ENCODE results near the gene SSBP2.

DNA sequence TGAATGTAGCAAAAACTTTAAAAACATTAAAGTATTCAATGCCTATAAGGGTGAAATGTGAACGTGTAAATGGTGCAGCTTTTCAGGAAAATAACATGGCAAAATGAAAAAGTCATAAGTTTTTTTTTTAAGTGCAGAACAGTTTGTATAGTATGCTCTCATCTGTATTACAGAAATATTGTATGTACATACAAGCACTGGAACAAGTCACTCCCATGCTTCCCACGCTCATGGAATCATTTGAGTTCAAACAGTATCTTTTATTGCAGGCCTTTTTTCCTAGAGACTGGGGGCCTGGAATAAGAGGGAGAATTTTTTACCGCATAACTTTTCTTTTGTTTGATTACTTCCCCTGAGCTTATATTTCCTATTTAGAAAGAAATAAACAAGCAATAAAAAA is 94.1 kb downstream of the SSBP2 start:
- TF ChIP-seq, protein P1, sequence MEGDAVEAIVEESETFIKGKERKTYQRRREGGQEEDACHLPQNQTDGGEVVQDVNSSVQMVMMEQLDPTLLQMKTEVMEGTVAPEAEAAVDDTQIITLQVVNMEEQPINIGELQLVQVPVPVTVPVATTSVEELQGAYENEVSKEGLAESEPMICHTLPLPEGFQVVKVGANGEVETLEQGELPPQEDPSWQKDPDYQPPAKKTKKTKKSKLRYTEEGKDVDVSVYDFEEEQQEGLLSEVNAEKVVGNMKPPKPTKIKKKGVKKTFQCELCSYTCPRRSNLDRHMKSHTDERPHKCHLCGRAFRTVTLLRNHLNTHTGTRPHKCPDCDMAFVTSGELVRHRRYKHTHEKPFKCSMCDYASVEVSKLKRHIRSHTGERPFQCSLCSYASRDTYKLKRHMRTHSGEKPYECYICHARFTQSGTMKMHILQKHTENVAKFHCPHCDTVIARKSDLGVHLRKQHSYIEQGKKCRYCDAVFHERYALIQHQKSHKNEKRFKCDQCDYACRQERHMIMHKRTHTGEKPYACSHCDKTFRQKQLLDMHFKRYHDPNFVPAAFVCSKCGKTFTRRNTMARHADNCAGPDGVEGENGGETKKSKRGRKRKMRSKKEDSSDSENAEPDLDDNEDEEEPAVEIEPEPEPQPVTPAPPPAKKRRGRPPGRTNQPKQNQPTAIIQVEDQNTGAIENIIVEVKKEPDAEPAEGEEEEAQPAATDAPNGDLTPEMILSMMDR (IDR thresholded peaks at IDR 0.05) = no peak
- TF ChIP-seq POLR2A (IDR thresholded peaks at IDR 0.05) = no peak

Measured in prostate gland (tissue), 2 donors.